ENCODE results near the gene ZNF446.
"Not testable (repeated sequence)": the region's sequence is repeated elsewhere in the genome, so short reads cannot be mapped to it uniquely, and the experiment has no call there.

Gene ZNF446

DNA sequence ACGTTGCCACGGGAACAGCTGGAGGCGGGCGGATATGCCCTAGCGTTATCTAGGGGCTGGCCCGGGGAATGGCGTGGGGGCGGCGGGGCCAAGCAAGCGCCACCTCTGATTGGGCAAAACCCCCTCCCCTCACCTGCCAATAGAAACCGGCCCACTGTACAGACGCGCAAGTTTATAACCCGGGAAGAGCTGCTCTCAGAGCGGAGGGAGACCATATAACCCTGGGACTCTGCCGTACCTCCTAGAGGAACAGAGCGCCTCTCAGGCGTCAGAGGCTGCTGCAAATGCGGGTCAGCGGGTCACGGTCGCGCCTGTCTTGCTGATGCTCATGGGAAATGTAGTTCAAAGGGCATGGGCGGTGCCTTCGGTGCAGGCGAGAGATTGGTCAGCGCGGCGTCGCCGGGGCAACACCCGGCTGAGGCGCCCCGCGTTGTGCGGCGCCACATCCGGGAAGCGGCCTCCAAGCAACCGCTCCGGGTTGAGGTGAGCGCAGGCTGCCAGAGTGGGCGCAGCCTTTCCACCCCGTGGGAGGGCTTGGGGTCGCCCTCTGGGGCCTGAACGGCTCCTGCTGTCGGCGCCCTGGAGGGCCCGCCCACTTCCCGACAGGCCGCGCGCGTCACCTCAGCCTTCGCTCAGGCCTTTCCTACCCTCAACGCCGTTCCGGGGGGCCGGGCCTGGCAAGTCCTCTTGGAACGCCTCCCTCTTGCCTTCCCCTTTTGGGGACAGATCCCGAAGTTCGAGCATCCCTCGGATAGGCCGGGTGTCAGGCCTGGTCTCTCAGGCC, at the start of gene ZNF446:
Gene ZNF446, plus strand, starts transcription at position 639 of the 784 bp plus-strand sequence. CDS start 867 bp downstream, outside the sequence.
- FAIRE-seq = peak; percentile 92

DNA sequence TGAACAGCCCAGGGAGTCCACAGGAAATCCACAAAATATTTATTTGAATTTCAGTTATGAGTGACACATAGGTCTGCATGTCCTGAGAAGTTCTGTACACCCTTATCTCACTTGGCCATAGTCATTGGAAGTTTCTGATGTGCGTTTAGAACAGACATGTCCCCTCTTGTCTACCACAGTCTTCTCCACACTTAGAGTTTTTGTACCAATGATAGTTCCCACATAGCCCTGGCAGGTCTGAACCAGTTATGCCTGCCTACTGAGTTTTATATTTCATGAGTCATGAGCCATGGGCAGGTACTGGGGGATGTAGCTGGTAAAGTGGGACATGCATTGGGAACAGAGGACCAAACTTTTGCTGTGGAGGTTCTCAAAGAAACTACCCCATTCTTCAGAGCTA, 47.5 kb upstream of the ZNF446 start:
- FAIRE-seq = no peak

DNA sequence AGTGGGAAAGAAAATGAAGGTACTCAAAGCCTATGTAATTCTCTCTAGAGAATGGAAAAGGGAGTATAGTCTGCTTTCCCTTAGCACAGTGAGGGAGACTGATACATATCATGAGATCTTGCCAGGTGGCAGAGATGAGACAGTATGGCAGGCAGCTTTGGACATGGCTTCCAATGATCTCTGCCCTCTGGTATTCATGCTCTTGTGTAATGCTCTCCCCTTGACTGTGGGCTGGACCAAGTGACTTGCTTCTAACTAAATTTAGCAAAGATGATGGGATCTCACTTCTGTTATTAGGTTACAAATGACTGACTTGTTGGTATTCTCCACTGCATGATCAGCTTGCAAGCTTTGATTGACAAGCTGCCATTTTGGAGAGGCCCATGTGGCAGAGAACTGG, 46.4 kb upstream of the ZNF446 start:
- FAIRE-seq = no peak

DNA sequence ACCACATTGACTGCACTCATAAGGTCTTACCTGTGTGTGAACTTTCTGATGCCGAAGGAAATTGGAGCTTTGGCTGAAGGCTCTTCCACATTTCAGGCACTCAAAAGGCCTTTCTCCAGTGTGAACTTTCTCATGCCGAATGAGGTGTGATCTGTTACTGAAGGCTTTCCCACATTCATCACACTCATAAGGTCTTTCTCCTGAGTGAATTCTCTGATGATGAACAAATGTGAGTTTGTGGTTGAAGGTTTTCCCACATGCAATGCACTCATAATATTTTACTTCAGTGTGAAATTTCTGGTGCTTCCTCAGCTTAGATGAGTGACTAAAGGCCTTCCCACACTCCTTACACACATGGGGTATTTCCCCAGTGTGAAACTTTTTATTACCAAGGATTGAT, 41.9 kb upstream of the ZNF446 start:
- no peak for FAIRE-seq

DNA sequence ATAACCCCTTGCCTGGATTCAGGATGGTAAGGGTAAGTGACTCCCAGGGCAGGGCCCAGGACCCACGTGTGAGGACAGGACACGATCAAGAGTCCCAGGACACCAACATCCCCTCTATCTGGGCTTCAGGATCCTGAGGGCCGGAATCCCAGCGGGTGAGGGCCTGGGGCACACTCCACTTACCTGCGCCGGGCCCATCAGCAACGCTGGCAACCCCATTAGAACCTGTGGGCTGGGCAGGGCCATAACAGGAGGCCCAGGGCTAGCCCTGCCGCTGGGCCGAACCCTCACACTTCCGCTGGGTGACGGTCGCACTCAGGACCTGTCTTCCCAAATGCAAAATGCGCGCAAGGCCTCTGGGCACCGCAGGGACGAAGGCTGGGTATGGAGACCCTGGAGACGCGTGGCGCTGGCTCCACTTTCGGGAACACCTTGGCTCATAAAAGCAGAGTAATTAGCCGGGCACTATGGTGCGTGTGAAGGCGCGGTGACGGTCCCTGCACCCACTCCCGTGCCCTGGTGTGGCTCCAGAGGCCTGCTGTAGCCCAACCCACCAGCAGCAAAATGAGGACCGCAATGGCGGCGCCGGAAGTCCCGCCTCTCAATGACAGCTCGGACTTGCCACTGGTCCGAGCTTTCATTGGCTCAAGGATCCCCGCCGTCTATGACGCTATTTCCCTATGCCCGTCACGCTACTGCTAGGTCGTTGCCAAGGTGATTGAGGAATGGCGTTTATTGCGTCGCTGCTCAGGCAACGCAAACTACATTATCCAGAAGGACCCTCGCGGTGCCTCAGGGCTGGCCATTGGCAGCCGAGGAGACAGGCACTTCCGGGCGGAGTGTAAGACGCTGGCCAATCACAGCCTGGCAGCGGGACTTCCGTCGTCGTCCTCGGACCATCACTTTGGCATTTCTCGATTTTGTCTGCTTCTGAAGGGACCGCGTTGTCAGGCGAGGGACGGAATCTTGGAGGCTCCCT, 36.3 kb upstream of the ZNF446 start, which contains the start of gene ZNF132:
Gene ZNF132, minus strand, starts transcription at position 578 of the 979 bp plus-strand sequence. Its CDS starts 332 bp downstream, at position 246.
- FAIRE-seq = peak; percentile 100

DNA sequence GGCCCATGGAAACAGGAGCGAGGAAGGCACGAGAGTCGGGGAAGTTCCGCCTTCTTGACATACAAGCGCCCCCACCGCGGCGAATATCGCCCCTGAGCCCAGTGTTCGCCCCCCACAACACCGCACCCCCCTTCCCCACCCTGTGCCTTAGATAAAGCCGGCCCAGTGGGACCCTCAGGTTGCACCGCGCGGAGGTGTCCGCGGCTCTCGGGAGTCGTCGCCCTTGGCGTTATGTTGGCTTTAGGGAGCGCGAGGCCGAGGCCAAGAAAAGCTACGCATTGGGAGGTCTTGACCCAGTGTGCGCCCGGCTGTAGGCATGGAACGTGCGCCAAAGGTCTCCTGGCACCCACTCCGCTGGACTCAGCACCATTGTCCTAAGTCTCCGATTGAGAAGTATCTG, 35.6 kb upstream of the ZNF446 start:
- no peak for FAIRE-seq

DNA sequence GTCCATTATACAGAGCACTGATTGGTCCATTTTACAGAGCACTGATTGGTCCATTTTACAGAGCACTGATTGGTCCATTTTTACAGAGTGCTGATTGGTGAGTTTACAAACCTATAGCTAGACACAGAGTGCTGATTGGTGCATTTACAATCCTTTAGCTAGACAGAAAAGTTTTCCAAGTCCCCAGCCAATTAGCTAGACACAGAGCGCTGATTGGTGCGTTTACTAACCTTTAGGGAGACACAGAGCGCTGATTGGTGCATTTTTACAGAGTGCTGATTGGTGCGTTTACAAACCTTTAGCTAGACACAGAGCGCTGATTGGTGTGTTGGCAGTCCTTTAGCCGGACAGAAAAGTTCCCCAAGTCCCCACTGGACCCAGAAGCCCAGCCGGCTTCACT, 33.2 kb upstream of the ZNF446 start:
- not testable (repeated sequence) for FAIRE-seq

DNA sequence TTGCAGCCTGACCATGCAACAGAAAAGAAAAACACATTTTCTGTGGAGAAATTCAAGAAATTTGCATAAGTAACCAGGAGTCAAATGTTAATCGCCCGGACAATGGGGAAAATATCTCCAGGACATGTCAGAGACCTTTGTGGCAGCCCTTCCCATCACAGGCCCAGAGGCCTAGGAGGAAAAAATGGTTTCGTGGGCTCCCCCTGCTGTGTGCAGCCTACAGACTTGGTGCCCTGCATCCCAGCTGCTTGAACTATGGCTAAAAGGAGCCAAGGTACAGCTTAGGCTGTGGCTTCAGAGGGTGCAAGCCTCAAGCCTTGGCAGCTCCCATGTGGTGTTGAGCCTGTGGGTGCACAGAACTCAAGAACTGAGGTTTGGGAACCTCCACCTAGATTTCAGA, 27.3 kb upstream of the ZNF446 start:
- not testable (repeated sequence) for FAIRE-seq

DNA sequence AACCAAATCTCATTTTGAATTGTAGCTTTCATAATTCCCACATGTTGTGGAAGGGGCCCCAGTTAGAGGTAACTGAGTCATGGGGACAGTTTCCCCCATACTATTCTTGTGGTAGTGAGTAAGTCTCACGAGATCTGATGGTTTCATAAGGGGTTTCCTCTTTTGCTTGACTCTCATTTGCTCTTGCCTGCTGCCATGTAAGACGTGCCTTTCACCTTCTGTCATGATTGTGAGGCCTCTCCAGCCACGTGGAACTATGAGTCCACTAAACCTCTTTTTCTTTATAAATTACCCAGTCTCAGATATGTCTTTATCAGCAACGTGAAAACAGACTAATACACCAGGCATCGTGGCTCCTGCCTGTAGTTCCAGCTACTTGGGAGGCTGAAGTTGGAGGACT, 26.2 kb upstream of the ZNF446 start:
- not testable (repeated sequence) for FAIRE-seq

DNA sequence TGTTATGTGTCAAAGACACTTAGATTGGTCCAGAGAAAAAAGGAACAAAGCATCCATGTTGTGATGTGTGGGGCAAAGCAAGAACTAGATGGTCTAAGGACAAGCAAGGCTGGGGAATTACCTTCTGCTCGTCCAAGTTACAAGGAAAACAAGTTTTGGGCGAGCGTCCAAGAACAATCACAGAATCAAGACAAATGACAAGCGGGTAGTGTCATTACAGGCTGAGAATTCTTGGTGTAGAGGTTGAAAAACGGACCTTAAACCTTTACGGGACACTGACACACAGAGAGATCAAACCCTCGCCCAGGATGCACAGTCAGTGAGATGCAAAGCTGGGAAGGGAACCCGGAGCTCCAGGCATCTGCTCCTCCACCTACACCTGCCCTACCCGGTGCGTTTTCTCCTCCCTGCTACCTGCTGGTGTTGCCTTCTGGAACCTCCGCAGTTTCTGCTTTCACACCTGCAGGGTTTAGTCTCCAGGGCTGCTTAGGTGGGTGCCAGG, 25.2 kb upstream of the ZNF446 start:
- no peak for FAIRE-seq

DNA sequence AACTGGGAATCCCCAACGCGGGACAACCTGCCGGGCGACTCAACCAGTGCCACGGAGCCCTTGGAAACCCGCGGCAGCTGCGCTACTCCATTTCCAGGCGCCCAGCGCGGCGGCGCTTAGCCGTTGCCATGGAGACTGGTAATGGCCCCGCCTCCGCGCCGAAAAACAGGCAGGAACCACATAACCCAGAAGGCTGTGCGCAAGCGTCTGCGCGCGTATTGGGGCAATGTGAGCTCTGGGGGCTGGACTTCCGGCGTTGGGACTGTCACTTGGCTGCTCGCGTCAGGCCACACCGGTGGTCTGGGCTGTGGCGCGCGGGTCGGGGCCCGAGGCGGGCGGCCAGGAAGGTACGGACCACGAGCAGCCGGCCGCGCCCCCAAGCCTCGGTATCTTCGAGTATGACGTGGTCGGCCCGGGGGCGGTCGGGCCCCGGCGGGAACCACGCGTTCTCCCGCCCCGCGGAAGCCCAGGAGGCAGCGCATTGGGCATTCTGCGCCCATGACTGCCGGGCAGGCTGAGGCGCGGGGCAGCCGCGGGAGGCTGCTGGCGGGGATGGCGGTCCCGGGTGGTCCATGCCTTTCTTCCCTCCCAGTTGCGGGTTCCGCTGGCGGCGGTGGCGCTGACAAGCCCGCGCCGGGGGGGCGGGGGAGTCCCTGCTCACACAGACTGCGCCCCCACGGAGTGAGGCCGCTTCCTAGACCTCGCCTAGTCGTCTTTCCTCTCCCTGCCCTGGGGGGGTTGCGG, 24.6 kb upstream of the ZNF446 start, which contains the start of gene ZNF324B:
Gene ZNF324B, plus strand, starts transcription at position 265 of the 744 bp plus-strand sequence. CDS start 2,080 bp downstream, outside the sequence.
- peak; percentile 4 for FAIRE-seq

DNA sequence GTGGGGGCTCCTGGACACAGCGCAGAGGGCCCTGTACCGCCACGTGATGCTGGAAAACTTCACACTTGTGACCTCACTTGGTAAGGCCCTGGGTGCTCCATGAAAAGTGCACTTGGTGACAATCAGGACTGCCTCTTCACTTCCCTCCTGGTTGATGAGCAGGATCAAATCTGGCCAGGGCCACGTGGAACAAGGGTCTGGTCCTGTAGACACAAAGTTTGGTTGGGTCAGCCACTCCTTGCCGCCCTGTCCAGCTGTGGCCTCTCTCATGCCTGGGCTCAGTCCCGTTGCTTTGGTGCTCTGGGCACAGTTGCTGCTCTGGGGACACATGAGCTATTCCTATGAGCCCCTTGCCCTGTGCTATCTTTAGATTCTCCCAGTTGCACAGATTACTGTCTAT, 22.4 kb upstream of the ZNF446 start:
- FAIRE-seq = no peak

DNA sequence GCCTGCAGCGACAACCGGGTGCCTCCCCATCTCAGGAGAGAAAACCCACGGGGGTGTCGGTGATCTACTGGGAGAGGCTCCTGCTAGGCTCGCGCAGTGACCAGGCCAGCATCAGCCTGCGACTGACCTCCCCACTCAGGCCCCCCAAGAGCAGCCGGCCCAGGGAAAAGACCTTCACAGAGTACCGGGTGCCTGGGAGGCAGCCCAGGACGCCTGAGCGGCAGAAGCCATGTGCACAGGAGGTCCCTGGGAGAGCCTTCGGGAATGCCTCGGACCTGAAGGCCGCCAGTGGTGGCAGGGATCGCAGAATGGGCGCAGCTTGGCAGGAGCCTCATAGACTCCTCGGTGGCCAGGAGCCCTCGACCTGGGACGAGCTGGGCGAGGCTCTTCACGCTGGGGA, 20.8 kb upstream of the ZNF446 start:
- no peak for FAIRE-seq

DNA sequence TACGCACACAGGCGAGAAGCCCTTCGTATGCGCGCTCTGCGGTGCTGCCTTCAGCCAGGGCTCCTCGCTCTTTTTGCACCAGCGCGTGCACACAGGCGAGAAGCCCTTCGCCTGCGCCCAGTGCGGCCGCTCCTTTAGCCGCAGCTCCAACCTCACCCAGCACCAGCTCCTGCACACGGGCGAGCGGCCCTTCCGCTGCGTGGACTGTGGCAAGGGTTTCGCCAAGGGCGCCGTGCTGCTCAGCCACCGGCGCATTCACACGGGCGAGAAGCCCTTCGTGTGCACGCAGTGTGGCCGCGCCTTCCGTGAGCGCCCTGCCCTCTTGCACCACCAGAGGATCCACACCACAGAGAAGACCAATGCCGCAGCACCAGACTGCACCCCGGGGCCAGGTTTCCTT, 20.0 kb upstream of the ZNF446 start:
- FAIRE-seq = no peak

DNA sequence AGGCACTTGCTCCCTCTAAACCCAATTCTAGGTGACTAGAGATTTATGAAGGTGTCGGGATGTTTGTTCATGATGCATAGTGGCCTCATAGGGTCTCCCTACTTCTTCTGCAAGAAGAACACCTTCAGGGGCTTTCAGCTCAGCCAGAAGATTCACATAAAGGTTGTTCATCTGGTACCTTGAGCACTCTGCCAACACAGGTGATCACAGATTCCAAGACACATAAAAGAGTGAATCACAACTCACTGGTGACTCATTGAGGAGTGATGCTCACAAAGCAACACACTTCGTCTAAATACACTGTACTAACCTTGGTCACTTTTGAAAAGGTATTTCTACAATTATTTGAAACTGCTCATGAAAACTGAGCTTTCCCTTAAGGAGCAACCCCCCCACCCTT, 16.1 kb upstream of the ZNF446 start:
- FAIRE-seq = no peak

DNA sequence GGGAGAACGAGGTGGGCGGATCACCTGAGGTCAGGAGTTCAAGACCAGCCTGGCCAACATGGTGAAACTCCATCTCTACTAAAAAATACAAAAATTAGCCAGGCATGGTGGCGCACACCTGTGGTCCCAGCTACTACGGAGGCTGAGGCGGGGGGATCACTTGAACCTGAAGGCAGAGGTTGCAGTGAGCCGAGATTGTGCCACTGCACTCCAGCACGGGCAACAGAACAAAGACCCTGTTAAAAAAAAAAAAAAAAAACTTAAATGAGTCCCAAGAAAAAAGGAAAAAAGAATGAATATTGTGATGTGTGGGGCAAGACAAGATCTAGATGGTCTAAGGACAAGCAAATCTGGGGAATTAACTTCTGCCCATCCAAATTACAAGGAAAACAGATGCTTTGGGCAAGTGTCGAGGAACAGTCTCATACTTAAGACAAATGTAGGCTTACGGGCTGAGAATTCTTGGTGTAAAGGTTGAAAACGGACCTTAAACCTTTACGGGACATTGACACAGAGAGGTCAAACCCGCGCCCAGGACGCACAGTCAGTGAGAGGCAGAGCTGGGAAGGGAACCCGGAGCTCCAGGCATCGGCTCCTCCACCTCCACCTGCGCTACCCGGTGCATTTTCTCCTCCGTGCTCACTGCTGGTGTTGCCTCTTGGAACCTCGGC, 9.9 kb upstream of the ZNF446 start:
- FAIRE-seq = no peak

DNA sequence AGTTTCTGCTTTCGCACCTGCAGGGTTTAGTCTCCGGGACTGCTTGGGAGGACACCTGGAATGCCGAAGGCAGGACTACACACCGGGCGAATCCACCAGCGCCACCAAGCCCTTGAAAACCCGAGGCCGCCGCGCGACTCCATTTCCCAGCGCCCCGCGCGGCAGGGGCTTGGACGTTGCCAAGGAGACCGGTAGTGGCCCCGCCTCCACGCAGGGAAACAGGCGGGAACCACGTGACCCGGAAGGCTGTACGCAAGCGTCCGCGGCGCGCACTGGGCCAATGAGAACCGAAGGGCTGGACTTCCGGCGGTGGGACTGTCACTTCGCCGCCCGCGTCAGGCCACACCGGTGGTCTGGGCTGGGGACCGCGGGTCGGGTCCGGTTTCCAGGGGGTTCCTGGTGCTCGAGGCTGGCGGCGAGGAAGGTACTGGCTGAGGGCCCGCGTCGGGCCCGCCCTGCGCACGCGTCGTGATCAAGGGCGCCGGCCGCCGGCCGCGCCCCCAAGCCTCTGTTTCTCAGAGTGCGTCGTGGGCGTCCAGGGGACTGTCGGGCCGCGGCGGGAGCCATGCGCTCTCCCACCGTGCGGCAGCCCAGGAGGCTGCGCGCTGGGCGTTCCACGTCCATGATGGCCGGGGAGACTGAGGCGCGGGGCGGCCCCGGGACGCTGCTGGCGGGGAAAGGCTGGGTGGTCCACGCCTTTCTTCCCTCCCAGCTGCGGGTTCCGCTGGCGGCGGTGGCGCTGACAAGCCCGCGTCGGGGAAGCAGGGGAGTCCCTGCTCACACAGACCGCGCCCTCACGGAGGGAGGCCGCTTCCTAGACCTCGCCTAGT, 9.2 kb upstream of the ZNF446 start, which contains the start of gene ZNF324:
Gene ZNF324, plus strand, starts transcription at position 321 of the 830 bp plus-strand sequence. CDS start 2,106 bp downstream, outside the sequence.
- peak; percentile 96 for FAIRE-seq

DNA sequence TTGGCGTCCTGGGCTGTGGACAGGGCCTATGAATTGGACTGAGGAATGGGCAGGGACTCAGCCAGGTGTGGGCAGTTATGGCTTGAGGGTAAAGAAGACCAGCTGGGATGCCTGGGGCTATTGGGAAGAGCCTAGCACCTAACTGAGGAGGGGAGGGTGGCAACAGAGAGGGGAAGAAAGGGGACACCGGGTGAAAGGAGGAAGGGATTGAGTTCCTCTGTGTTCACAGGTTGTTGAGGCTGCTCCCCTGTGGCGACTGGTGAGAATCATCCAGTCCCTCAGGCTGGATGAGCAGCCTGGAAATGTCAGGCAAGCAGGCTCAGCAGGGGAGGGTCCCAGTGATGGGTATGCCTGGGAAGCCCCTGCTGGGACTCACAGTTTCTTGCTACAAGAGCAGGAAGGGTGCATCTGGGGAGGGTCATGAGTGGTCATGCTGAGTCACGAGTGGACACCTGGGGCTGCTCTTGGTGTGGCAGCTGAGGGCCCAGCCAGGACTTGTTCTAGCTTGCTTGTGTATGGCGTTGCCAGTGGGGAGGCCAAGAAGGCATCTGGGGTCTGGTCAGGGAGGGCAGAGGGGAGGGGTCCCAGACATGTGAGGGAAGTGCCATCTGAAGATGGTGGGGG, 7.8 kb upstream of the ZNF446 start:
- FAIRE-seq = no peak

DNA sequence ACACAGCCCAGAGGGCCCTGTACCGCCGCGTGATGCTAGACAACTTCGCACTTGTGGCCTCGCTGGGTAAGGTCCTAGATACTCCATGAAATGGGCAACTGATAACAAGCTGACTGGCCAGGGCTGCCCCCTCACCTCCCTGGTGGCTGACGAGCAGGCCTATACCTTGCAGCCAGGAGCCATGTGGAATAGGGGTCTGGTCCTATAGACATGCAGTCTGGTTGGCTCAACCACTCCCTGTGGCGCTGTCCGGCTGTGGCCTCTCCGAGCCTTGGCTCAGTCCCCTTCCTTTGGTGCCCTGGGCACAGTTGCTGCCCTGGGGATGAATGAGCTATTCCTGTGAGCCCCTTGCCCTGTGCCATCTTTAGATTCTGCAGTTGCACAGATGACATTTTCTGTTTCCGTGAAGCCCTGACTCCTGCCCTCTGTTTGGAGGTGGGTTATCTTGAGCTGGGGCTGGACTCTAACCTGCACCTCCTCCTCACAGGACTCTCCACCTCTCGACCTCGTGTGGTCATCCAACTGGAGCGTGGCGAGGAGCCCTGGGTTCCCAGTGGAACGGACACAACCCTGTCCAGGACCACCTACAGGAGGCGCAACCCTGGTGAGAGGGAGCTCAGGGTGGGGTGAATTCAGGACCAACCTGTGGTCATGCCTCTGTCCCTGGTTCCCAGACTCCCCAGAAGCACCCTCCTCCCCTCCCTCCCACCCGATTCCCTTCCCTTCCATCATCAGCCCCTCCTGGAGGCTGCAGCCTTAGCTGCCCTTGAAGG, 6.7 kb upstream of the ZNF446 start:
- no peak for FAIRE-seq
